ENCODE data around the gene ST8SIA4.

- TF ChIP-seq CTCF (IDR thresholded peaks at IDR 0.05 in 4 of 5, conservative IDR thresholded peaks at IDR 0.05 in 1 of 5), result no peak
- no peak for TF ChIP-seq POLR2A (IDR thresholded peaks at IDR 0.05)
Observed at GRCh38 chr5:100821751-100822150, 81.3 kb downstream of the ST8SIA4 start.

Data from gastrocnemius medialis (tissue), 4 donors.